Spleen (tissue), 7 donors: Measurements from ENCODE around the gene HDAC8.

Source experiments
- POLR2AphosphoS5 ChIP-seq, 3 donors: sonication (generic); formaldehyde crosslinking; IDR thresholded peaks; one replicate each; pipeline ENCODE4 v1.5.1; 2017; ENCODE audit warnings: antibody characterized with exemption in 3 of 3
- TF ChIP-seq, protein P1 (sequence below), 11 experiments: fragments of 200-600 bp in 7 of 11; fragments of 450-650 bp in 4 of 11; sonication (generic) in 4 of 11; IDR thresholded peaks in 8 of 11; conservative IDR thresholded peaks in 3 of 11; 1 replicate in 7 of 11; 2 replicates in 4 of 11; pipeline versions ENCODE4 v1.4.0 to v1.8.0; 2016 to 2021; ENCODE audit warnings: antibody characterized with exemption in 11 of 11, inconsistent platforms in 4 of 11, mild to moderate bottlenecking in 1 of 11
- donor health status: DM: no; HTN: no; CAD: no; lungs with moderate emphysema.
- donor health status: DM: no; HTN: no; CAD: no.
- donor health status: DM: no; HTN: no; CAD: no.

DNA sequence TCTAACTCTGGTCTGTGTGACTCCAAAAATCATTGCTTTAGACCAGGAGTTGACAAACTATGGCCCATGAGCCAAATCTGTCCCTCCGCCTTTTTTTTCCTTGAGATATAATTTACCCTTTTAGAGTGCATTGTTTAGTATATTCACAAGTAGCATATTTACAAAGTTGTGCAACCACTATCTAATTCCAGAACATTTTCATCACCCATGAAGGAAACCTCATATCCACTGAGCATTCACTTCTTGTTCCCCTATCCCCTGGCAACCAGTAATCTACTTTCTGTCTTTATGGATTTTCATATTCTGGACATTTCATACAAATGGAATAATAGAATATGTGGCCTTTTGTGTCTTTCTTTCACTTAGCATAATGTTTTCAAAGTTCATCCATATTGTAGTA is 199.5 kb downstream of the HDAC8 start:
- TF ChIP-seq, protein P1, sequence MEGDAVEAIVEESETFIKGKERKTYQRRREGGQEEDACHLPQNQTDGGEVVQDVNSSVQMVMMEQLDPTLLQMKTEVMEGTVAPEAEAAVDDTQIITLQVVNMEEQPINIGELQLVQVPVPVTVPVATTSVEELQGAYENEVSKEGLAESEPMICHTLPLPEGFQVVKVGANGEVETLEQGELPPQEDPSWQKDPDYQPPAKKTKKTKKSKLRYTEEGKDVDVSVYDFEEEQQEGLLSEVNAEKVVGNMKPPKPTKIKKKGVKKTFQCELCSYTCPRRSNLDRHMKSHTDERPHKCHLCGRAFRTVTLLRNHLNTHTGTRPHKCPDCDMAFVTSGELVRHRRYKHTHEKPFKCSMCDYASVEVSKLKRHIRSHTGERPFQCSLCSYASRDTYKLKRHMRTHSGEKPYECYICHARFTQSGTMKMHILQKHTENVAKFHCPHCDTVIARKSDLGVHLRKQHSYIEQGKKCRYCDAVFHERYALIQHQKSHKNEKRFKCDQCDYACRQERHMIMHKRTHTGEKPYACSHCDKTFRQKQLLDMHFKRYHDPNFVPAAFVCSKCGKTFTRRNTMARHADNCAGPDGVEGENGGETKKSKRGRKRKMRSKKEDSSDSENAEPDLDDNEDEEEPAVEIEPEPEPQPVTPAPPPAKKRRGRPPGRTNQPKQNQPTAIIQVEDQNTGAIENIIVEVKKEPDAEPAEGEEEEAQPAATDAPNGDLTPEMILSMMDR (IDR thresholded peaks at IDR 0.05 in 8 of 11, conservative IDR thresholded peaks at IDR 0.05 in 3 of 11) = no peak
- no peak for TF ChIP-seq POLR2AphosphoS5 (IDR thresholded peaks at IDR 0.05)
